SK-N-SH treated with all-trans-retinoic acid at 6 μM for 48 hours (cell line): ENCODE data around the gene ZNF287.

Experiments used
- ATAC-seq: fragments of 200-7000 bp; cut with Tn5 transposase; 3 replicates; pipeline ENCODE4 v1.9.1; 2020; ENCODE audit warnings: mild to moderate bottlenecking, moderate library complexity
- ARNTL ChIP-seq: fragments of 450-650 bp; formaldehyde crosslinking; IDR thresholded peaks from 2 replicates; pipeline ENCODE4 v1.5.0; 2020; ENCODE audit warnings: low read depth, mild to moderate bottlenecking, moderate library complexity, borderline replicate concordance
- BACH2 ChIP-seq: fragments of 250-450 bp; sonication (Bioruptor Pico); IDR thresholded peaks from 2 replicates; pipeline ENCODE4 v1.9.0; 2021; ENCODE audit warnings: mild to moderate bottlenecking, borderline replicate concordance
- CREB5 ChIP-seq: fragments of 250-450 bp; sonication (Bioruptor Pico); IDR thresholded peaks from 2 replicates; pipeline ENCODE4 v1.5.1; 2020; ENCODE audit warnings: low read depth, mild to moderate bottlenecking, moderate library complexity
- CSDC2 ChIP-seq: fragments of 250-450 bp; sonication (Bioruptor Pico); IDR thresholded peaks from 2 replicates; pipeline ENCODE4 v1.5.0; 2020; ENCODE audit warnings: mild to moderate bottlenecking, moderate library complexity
- CSRNP3 ChIP-seq: fragments of 250-450 bp; sonication (Bioruptor Pico); IDR thresholded peaks from 2 replicates; pipeline ENCODE4 v1.5.1; 2021; ENCODE audit warnings: mild to moderate bottlenecking, moderate library complexity
- ESRRG ChIP-seq: fragments of 250-450 bp; sonication (Bioruptor Pico); IDR thresholded peaks from 2 replicates; pipeline ENCODE4 v1.6.1; 2021; ENCODE audit warnings: mild to moderate bottlenecking
- GLIS3 ChIP-seq: fragments of 250-450 bp; sonication (Bioruptor Pico); IDR thresholded peaks from 2 replicates; pipeline ENCODE4 v1.5.0; 2020; ENCODE audit warnings: mild to moderate bottlenecking, moderate library complexity
- ISL1 ChIP-seq: fragments of 250-450 bp; sonication (Bioruptor Pico); IDR thresholded peaks from 2 replicates; pipeline ENCODE4 v2.1.2; 2022; ENCODE audit warnings: mild to moderate bottlenecking, moderate library complexity
- OSR1 ChIP-seq: fragments of 250-450 bp; sonication (Bioruptor Pico); IDR thresholded peaks from 2 replicates; pipeline ENCODE4 v1.8.0; 2022; ENCODE audit warnings: moderate library complexity, mild to moderate bottlenecking, inconsistent platforms
- PATZ1 ChIP-seq: fragments of 250-450 bp; sonication (Bioruptor Pico); IDR thresholded peaks from 2 replicates; pipeline ENCODE4 v1.8.0; 2020; ENCODE audit warnings: mild to moderate bottlenecking, moderate library complexity, borderline replicate concordance
- POU6F1 ChIP-seq: fragments of 250-450 bp; sonication (Bioruptor Pico); IDR thresholded peaks from 2 replicates; pipeline ENCODE4 v1.8.0; 2021; ENCODE audit warnings: low read depth, mild to moderate bottlenecking, moderate library complexity, borderline replicate concordance
- RARB ChIP-seq: fragments of 250-450 bp; sonication (Bioruptor Pico); IDR thresholded peaks from 2 replicates; pipeline ENCODE4 v1.8.0; 2021; ENCODE audit warnings: mild to moderate bottlenecking, moderate library complexity
- SNAI2 ChIP-seq: fragments of 250-450 bp; sonication (Bioruptor Pico); IDR thresholded peaks from 2 replicates; pipeline ENCODE4 v1.5.0; 2020; ENCODE audit warnings: mild to moderate bottlenecking, moderate library complexity
- TCF4 ChIP-seq: fragments of 250-450 bp; sonication (Bioruptor Pico); IDR thresholded peaks from 2 replicates; pipeline ENCODE4 v1.8.0; 2021; ENCODE audit warnings: mild to moderate bottlenecking, moderate library complexity, borderline replicate concordance
- TOX ChIP-seq: fragments of 250-450 bp; sonication (Bioruptor Pico); IDR thresholded peaks from 2 replicates; pipeline ENCODE4 v1.8.0; 2021; ENCODE audit warnings: mild to moderate bottlenecking, moderate library complexity, borderline replicate concordance
- TSHZ2 ChIP-seq: fragments of 250-450 bp; sonication (Bioruptor Pico); IDR thresholded peaks from 2 replicates; pipeline ENCODE4 v1.5.0; 2020; ENCODE audit warnings: mild to moderate bottlenecking, moderate library complexity
- ZC3H10 ChIP-seq: fragments of 250-450 bp; sonication (Bioruptor Pico); IDR thresholded peaks from 2 replicates; pipeline ENCODE4 v1.5.1; 2021; ENCODE audit warnings: mild to moderate bottlenecking, moderate library complexity
- ZFP30 ChIP-seq: fragments of 450-650 bp; formaldehyde crosslinking; IDR thresholded peaks from 2 replicates; pipeline ENCODE4 v1.5.0; 2022; ENCODE audit warnings: mild to moderate bottlenecking, moderate library complexity
- ZNF565 ChIP-seq: fragments of 450-650 bp; formaldehyde crosslinking; conservative IDR thresholded peaks from 2 replicates; pipeline ENCODE4 v1.5.0; 2020; ENCODE audit warnings: low read depth, mild to moderate bottlenecking, moderate library complexity
- ZNF70 ChIP-seq: fragments of 450-650 bp; formaldehyde crosslinking; IDR thresholded peaks from 2 replicates; pipeline ENCODE4 v1.5.0; 2020; ENCODE audit warnings: mild to moderate bottlenecking, moderate library complexity
- ZNF8 ChIP-seq: fragments of 450-650 bp; formaldehyde crosslinking; IDR thresholded peaks from 2 replicates; pipeline ENCODE4 v1.5.0; 2020; ENCODE audit warnings: mild to moderate bottlenecking, moderate library complexity

ZNF287 gene

GRCh38 chr17:16569358-16569712, 331 bp upstream of the ZNF287 start:
- no peak for ATAC-seq
- TF ChIP-seq CSRNP3 (no peak), PATZ1 (CRISPR knock-in tag) (no peak), ZC3H10 (no peak), OSR1 (CRISPR knock-in tag) (no peak), TSHZ2 (CRISPR knock-in tag) (no peak), POU6F1 (CRISPR knock-in tag) (no peak), ZNF70 (CRISPR knock-in tag) (no peak), GLIS3 (no peak), ZFP30 (no peak), ESRRG (CRISPR knock-in tag) (no peak), TOX (CRISPR knock-in tag) (no peak), CREB5 (CRISPR knock-in tag) (no peak), ISL1 (CRISPR knock-in tag) (no peak), ZNF8 (CRISPR knock-in tag) (no peak), BACH2 (no peak), TCF4 (CRISPR knock-in tag) (no peak)

- no peak for ATAC-seq
- TF ChIP-seq RARB (CRISPR knock-in tag) (no peak), TCF4 (CRISPR knock-in tag) (no peak), CSRNP3 (no peak), ZNF8 (CRISPR knock-in tag) (no peak), SNAI2 (CRISPR knock-in tag) (no peak), CSDC2 (CRISPR knock-in tag) (no peak), BACH2 (no peak), ZC3H10 (no peak), GLIS3 (no peak), ZNF565 (no peak), CREB5 (CRISPR knock-in tag) (no peak), POU6F1 (CRISPR knock-in tag) (no peak), ISL1 (CRISPR knock-in tag) (no peak), ZFP30 (no peak), ESRRG (CRISPR knock-in tag) (no peak), ARNTL (CRISPR knock-in tag) (no peak), TOX (CRISPR knock-in tag) (no peak)
Measured at GRCh38 chr17:16552637-16553045, 16.4 kb downstream of the ZNF287 start.
